GM12874 (cell line): Measurements from ENCODE around the gene CSNK1E.

ENCODE experiments used
- CTCF ChIP-seq: IDR thresholded peaks from 2 replicates; pipeline ENCODE4 v1.5.1; 2011; ENCODE audit warnings: low read depth, mild to moderate bottlenecking, control low read depth, low read length, moderate library complexity; ENCODE audit not compliant: insufficient read depth

The CSNK1E gene

GRCh38 chr22:38311323-38311620 is 6.0 kb downstream of the CSNK1E start:
- no peak for TF ChIP-seq CTCF

GRCh38 chr22:38310518-38311322 is 6.5 kb downstream of the CSNK1E start:
- TF ChIP-seq CTCF: no peak

GRCh38 chr22:38309614-38310517 is 7.4 kb downstream of the CSNK1E start:
- TF ChIP-seq CTCF: no peak

- TF ChIP-seq CTCF: no peak
These were observed 8.3 kb downstream of the CSNK1E start for GRCh38 chr22:38308791-38309498.

- TF ChIP-seq CTCF: no peak
These were observed 11.5 kb downstream of the CSNK1E start for GRCh38 chr22:38305471-38306448.

GRCh38 chr22:38304526-38304925 is 12.7 kb downstream of the CSNK1E start:
- TF ChIP-seq CTCF: no peak
